Measurements from ENCODE around the gene RPL5.

DNA sequence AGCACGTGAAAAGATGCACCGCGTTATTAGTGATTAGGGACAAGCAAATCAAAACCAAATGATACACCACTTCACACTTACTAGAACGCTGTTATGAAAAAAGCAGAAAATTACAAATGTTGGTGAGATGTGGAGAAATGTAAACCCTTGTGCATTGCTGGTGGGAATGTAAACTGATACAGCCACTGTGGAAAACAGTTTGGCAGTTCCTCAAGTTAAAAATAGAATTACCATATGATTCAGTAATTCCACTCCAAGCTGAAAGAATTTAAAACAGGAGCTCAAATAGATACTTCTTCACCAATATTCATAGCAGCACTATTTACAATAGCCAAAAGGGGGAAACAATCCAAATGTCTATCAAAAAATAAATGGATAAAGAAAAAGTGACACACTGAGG lies 36.7 kb upstream of the RPL5 start:
- no peak for TF ChIP-seq POLR2A (IDR thresholded peaks at IDR 0.05)
- TF ChIP-seq, protein P1, sequence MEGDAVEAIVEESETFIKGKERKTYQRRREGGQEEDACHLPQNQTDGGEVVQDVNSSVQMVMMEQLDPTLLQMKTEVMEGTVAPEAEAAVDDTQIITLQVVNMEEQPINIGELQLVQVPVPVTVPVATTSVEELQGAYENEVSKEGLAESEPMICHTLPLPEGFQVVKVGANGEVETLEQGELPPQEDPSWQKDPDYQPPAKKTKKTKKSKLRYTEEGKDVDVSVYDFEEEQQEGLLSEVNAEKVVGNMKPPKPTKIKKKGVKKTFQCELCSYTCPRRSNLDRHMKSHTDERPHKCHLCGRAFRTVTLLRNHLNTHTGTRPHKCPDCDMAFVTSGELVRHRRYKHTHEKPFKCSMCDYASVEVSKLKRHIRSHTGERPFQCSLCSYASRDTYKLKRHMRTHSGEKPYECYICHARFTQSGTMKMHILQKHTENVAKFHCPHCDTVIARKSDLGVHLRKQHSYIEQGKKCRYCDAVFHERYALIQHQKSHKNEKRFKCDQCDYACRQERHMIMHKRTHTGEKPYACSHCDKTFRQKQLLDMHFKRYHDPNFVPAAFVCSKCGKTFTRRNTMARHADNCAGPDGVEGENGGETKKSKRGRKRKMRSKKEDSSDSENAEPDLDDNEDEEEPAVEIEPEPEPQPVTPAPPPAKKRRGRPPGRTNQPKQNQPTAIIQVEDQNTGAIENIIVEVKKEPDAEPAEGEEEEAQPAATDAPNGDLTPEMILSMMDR (IDR thresholded peaks at IDR 0.05): no peak

Measured in right lobe of liver (tissue), 4 donors.